Panc1 (cell line): ENCODE results near the gene FZD1.

Experiments used
- CTCF ChIP-seq: fragments of 450-650 bp; IDR thresholded peaks from 2 replicates; pipeline ENCODE4 v1.5.1; 2017; ENCODE audit warnings: mild to moderate bottlenecking
- REST ChIP-seq, 2 experiments: IDR thresholded peaks; 2 replicates each; pipeline ENCODE4 v1.6.1; 2011 to 2012; ENCODE audit warnings: low read depth in 2 of 2, control low read depth in 1 of 2, low read length in 1 of 2, mild to moderate bottlenecking in 1 of 2, moderate library complexity in 1 of 2; ENCODE audit not compliant: insufficient read depth in 1 of 2
- TCF7L2 ChIP-seq: IDR thresholded peaks from 2 replicates; pipeline ENCODE4 v1.6.1; 2011; ENCODE audit warnings: mild to moderate bottlenecking, low read depth, low read length, inconsistent platforms

GRCh38 chr7:91230503-91230902, 33.7 kb upstream of the FZD1 start:
- no peak for TF ChIP-seq CTCF
- no peak for TF ChIP-seq REST (IDR thresholded peaks at IDR 0.05; ENCODE audit: insufficient read depth in 1 of 2, low read depth in 2 of 2, low read length in 1 of 2)
- no peak for TF ChIP-seq TCF7L2
